Measurements from ENCODE around the gene PRKAG2. TPM values are rescaled to one million over a fixed set of nuclear protein-coding genes. Genes with fewer than 3 reads are reported as not detected.
A peak's percentile ranks its signal among the peaks of the same experiment; 100 is the strongest.
"Not testable (repeated sequence)": the region's sequence is repeated elsewhere in the genome, so short reads cannot be mapped to it uniquely, and the experiment has no call there.

The PRKAG2 gene
- total RNA-seq, 1 experiment from 2014 or later, result 10.9 TPM

DNA sequence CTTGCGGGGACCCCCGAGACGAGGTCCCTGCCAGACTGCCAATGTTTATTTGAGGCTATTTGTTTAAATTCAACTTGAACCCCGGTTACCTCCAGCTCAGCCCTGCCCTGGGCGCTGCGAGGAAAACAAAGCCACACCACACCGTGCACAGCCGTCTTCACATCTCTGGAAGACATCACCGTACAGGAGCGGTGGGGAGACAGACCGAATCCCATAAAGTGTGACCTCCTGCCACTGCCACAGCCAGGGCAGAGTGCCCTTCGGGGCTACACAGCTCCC, 40.0 kb downstream of the PRKAG2 start:
- Histone ChIP-seq H3K36me3 (no peaks in the 10 kb centered on the region), H3K4me1 (peaks cover 13% of the 10 kb centered on the region; the same call in 1 of the 2 replicates), H3K27ac (no peak overlapping the region)

GRCh38 chr7:151836191-151836926, 40.6 kb downstream of the PRKAG2 start:
- DNase-seq, result no peak
- Histone ChIP-seq H3K27ac (no peak overlapping the region), H3K27me3 (no peaks in the 10 kb centered on the region), H3K36me3 (no peaks in the 10 kb centered on the region), H3K4me3 (no peak overlapping the region), H3K9me3 (replicated peaks) (no peaks in the 10 kb centered on the region), H3K4me1 (peaks cover 13% of the 10 kb centered on the region; the same call in 1 of the 2 replicates)

More for the DNA sequence above, 40.0 kb downstream of the PRKAG2 start:
- Histone ChIP-seq H3K4me3 (no peak overlapping the region), H3K27me3 (no peaks in the 10 kb centered on the region), H3K9me3 (replicated peaks) (no peaks in the 10 kb centered on the region)
- DNase-seq, result no peak

- H3K27me3 ChIP-seq, result no peaks in the 10 kb centered on the region
- no peak for DNase-seq
- no peak overlapping the region for H3K4me3 ChIP-seq
- no peak overlapping the region for H3K27ac ChIP-seq
- peaks cover 13% of the 10 kb centered on the region for H3K4me1 ChIP-seq
- no peaks in the 10 kb centered on the region for H3K36me3 ChIP-seq
- no peaks in the 10 kb centered on the region for H3K9me3 ChIP-seq (replicated peaks)
Measured at GRCh38 chr7:151835636-151836035, 41.3 kb downstream of the PRKAG2 start.

GRCh38 chr7:151834271-151835035, 42.5 kb downstream of the PRKAG2 start:
- H3K27me3 ChIP-seq, result no peaks in the 10 kb centered on the region
- peaks cover 13% of the 10 kb centered on the region for H3K4me1 ChIP-seq
- DNase-seq, result no peak
- H3K27ac ChIP-seq, result no peak overlapping the region
- H3K9me3 ChIP-seq (replicated peaks), result no peaks in the 10 kb centered on the region
- no peak overlapping the region for H3K4me3 ChIP-seq
- no peaks in the 10 kb centered on the region for H3K36me3 ChIP-seq

- Histone ChIP-seq H3K4me3 (no peak overlapping the region), H3K36me3 (no peaks in the 10 kb centered on the region), H3K27me3 (no peaks in the 10 kb centered on the region), H3K4me1 (peaks cover 9% of the 10 kb centered on the region), H3K9me3 (replicated peaks) (no peaks in the 10 kb centered on the region), H3K27ac (no peak overlapping the region)
- no peak for DNase-seq
Measured at GRCh38 chr7:151833691-151834090, 43.2 kb downstream of the PRKAG2 start.

- H3K4me1 ChIP-seq, result peaks cover 9% of the 10 kb centered on the region
- no peaks in the 10 kb centered on the region for H3K27me3 ChIP-seq
- no peak overlapping the region for H3K4me3 ChIP-seq
- H3K27ac ChIP-seq, result no peak overlapping the region
- H3K36me3 ChIP-seq, result no peaks in the 10 kb centered on the region
- DNase-seq, result no peak
- H3K9me3 ChIP-seq (replicated peaks), result no peaks in the 10 kb centered on the region
Measured at GRCh38 chr7:151833213-151833651, 43.7 kb downstream of the PRKAG2 start.

DNA sequence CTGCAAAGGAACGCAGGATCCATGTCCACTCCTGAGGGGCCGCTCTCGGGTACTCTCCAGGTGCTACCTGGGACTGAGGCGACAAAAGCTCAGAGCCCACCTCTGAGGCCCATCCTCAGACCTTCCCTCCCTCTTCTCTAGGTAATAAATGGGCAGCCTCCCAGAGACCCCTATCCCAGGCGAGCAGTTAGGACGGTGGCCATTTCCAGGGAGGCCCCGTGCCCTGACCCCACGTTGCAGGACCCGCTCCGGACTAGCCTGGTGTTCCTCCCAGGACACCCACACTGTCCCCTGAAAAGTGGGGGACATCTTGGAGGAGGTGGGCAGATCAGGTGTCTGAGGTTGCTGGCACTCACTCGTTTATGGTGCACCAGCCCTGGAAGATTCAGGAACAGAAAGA, 44.3 kb downstream of the PRKAG2 start:
- no peak overlapping the region for H3K27ac ChIP-seq
- no peak overlapping the region for H3K4me3 ChIP-seq
- H3K4me1 ChIP-seq, result peaks cover 5% of the 10 kb centered on the region
- no peaks in the 10 kb centered on the region for H3K9me3 ChIP-seq (replicated peaks)
- no peaks in the 10 kb centered on the region for H3K27me3 ChIP-seq
- no peak for DNase-seq
- H3K36me3 ChIP-seq, result no peaks in the 10 kb centered on the region

- no peak overlapping the region for H3K4me3 ChIP-seq
- H3K27ac ChIP-seq, result no peak overlapping the region
- no peak for DNase-seq
Measured at GRCh38 chr7:151832138-151832537, 44.8 kb downstream of the PRKAG2 start.

GRCh38 chr7:151831606-151832005, 45.3 kb downstream of the PRKAG2 start:
- no peak overlapping the region for H3K27ac ChIP-seq
- no peaks in the 10 kb centered on the region for H3K9me3 ChIP-seq (replicated peaks)
- H3K27me3 ChIP-seq, result no peaks in the 10 kb centered on the region
- H3K36me3 ChIP-seq, result no peaks in the 10 kb centered on the region
- H3K4me1 ChIP-seq, result peaks cover 5% of the 10 kb centered on the region
- no peak for DNase-seq
- no peak overlapping the region for H3K4me3 ChIP-seq

More at GRCh38 chr7:151832138-151832537, 44.8 kb downstream of the PRKAG2 start:
- Histone ChIP-seq H3K27me3 (no peaks in the 10 kb centered on the region), H3K9me3 (replicated peaks) (no peaks in the 10 kb centered on the region), H3K36me3 (no peaks in the 10 kb centered on the region), H3K4me1 (peaks cover under 1% of the 10 kb centered on the region)

- Histone ChIP-seq H3K27ac (peak overlapping the region; percentile 92), H3K36me3 (no peaks in the 10 kb centered on the region), H3K9me3 (replicated peaks) (no peaks in the 10 kb centered on the region), H3K4me3 (peak overlapping the region; percentile 64), H3K4me1 (peaks cover 18% of the 10 kb centered on the region), H3K27me3 (no peaks in the 10 kb centered on the region)
- peak; percentile 81 to 86 for DNase-seq
Measured at GRCh38 chr7:151830121-151830830, 46.6 kb downstream of the PRKAG2 start.

DNA sequence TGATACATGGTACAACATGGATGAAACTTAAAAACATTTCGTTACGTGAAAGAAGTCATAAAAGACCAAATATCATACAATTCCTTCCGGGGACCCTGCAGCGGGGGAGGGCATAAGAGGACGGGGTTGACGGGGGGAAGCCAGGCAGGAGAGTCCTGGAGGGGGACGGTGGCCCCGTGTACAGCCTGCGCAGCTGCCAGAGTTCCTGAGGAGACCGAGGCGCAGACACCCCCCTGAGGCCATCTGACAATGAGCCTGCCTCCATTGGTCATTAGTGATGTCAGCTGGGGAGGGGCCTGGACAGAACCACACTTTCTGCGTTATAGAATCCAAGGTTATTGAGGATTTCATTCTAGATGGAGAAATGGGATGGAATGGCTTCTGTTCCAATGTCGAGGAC, 47.2 kb downstream of the PRKAG2 start:
- peaks cover 24% of the 10 kb centered on the region for H3K4me1 ChIP-seq
- DNase-seq, result peak; percentile 97 to 98
- no peaks in the 10 kb centered on the region for H3K36me3 ChIP-seq
- peak overlapping the region; percentile 64 for H3K4me3 ChIP-seq
- peak overlapping the region; percentile 92 for H3K27ac ChIP-seq
- no peaks in the 10 kb centered on the region for H3K27me3 ChIP-seq
- H3K9me3 ChIP-seq (replicated peaks), result no peaks in the 10 kb centered on the region

DNA sequence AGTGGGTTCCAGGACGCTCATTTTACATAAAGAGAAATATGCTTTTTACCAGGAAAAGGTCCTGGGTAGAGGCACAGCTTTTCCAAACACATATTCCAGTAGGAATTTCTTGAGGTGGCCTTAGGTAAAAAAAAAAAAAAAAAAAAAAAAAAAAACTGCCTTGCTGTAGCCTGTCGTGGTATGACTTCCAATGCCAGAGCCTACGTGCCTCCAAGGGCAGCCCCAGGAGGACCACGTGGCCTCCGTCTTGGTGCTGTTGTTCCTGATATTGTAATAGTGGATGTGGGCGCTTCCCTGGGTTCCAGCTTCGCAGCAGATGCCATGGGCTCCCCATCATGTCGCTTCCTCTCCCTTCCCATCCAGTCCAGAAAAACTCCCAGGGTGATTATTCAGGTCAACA, 49.3 kb downstream of the PRKAG2 start:
- DNase-seq, result no peak

DNA sequence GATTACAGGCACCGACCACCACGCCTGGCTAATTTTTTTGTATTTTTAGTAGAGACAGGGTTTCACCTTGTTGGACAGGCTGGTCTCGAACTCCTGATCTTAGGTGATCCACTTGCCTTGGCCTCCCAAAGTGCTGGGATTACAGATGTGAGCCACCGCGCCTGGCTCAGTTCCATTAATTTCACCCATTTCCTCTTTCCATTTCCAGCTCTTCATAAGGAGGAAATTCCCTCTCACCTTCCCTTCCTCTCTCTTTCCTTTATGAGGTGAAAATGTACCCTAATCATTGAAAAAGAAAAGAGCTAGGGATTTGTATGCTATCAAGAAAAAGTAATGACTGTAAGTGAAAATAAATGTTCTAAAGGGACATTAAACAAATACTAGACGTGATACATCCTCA, 50.6 kb downstream of the PRKAG2 start:
- not testable (repeated sequence) for DNase-seq; H3K27me3 ChIP-seq; H3K36me3 ChIP-seq; H3K4me3 ChIP-seq; H3K9me3 ChIP-seq (replicated peaks)
- Histone ChIP-seq H3K27ac (peak overlapping the region; percentile 99), H3K4me1 (peaks cover 40% of the 10 kb centered on the region)

More for the DNA sequence above, 49.3 kb downstream of the PRKAG2 start:
- H3K4me3 ChIP-seq, result no peak overlapping the region
- no peaks in the 10 kb centered on the region for H3K36me3 ChIP-seq
- no peak overlapping the region for H3K27ac ChIP-seq
- no peaks in the 10 kb centered on the region for H3K27me3 ChIP-seq
- H3K9me3 ChIP-seq (replicated peaks), result no peaks in the 10 kb centered on the region
- peaks cover 40% of the 10 kb centered on the region for H3K4me1 ChIP-seq

DNA sequence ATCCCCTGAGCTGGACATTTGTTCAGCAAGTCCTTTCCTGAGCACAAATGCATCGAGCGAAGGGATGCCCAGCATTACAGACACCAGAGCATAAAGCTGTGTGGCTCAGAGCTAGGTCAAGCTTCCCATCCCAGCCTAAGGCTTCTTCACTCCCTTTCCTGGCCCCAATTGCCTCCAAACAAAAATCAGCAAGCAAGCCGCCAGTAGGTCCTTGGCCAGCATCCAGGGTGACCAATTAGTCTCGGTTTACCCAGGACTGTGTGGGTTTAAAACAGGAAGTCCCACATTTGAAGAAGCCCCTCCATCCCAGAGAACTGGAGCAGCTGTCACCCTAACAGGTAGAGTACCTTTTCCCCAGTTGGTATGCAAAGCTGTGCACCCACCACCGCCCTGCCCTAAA, 51.2 kb downstream of the PRKAG2 start:
- no peaks in the 10 kb centered on the region for H3K36me3 ChIP-seq
- no peaks in the 10 kb centered on the region for H3K9me3 ChIP-seq (replicated peaks)
- H3K27ac ChIP-seq, result peak overlapping the region; percentile 99
- H3K4me3 ChIP-seq, result peak overlapping the region; percentile 24
- peaks cover 40% of the 10 kb centered on the region for H3K4me1 ChIP-seq
- no peaks in the 10 kb centered on the region for H3K27me3 ChIP-seq
- peak; percentile 97 to 99 for DNase-seq

DNA sequence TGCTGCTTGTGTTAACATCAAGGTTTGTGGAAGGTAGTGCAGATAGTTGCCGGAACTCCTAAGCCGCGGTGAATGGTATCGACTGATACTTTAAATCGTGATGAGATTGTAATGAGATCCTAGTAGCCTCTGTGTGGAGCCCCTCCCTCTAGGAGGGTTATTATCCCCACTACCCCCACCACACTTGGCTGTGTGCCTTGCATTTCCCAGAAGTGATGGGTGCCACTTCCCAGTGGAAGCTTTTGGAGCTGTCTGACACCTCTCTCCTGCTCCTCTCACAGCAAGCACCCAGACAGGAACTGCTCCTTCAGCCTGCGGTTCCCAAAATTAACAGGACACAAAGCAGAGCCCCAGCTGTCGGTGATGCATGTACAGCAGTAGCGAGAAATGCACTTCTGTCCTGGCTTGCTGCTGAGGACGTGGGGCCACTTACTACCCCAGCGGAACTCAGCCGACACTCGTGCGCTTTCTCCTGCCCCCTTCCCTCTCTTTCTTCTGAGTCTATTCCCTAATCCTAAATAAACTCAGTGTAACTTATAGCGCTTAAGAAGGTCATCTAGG, 52.5 kb downstream of the PRKAG2 start:
- Histone ChIP-seq H3K36me3 (no peaks in the 10 kb centered on the region), H3K27me3 (no peaks in the 10 kb centered on the region), H3K27ac (peak overlapping the region; percentile 99), H3K4me3 (peak overlapping the region; percentile 24), H3K4me1 (peaks cover 40% of the 10 kb centered on the region), H3K9me3 (replicated peaks) (no peaks in the 10 kb centered on the region)
- DNase-seq, result peak; percentile 87 to 92

All from SJCRH30 (cell line).